ENCODE results near the gene SLC9A9. TPM values are rescaled to one million over a fixed set of nuclear protein-coding genes. Genes with fewer than 3 reads are reported as not detected.
A peak's percentile ranks its signal among the peaks of the same experiment; 100 is the strongest.
"Not testable (repeated sequence)": the region's sequence is repeated elsewhere in the genome, so short reads cannot be mapped to it uniquely, and the experiment has no call there.

SLC9A9 gene
- total RNA-seq, 1 experiment from 2014 or later: 0.45 TPM

GRCh38 chr3:143447491-143447890 lies 400.8 kb downstream of the SLC9A9 start:
- in situ Hi-C loops (cut with HindIII; ENCODE audit: low pct_unique_long_range_greater_than_20kb, low sequenced_read_pairs): no loop called here

GRCh38 chr3:143445118-143445517 lies 403.1 kb downstream of the SLC9A9 start:
- no peak for DNase-seq (ENCODE audit: low read depth, low spot score)
- in situ Hi-C loops (cut with HindIII; ENCODE audit: low pct_unique_long_range_greater_than_20kb, low sequenced_read_pairs): no loop called here

More at GRCh38 chr3:143447491-143447890, 400.8 kb downstream of the SLC9A9 start:
- no peak for DNase-seq (ENCODE audit: low read depth, low spot score)

GRCh38 chr3:143443851-143444331 lies 404.4 kb downstream of the SLC9A9 start:
- peak; percentile 36 for DNase-seq (ENCODE audit: low read depth, low spot score)
- in situ Hi-C loops (cut with HindIII; ENCODE audit: low pct_unique_long_range_greater_than_20kb, low sequenced_read_pairs): no loop called here

GRCh38 chr3:143442814-143443447 lies 405.3 kb downstream of the SLC9A9 start:
- in situ Hi-C loops (cut with HindIII; ENCODE audit: low pct_unique_long_range_greater_than_20kb, low sequenced_read_pairs): no loop called here
- DNase-seq (ENCODE audit: low read depth, low spot score): peak; percentile 4

- no peak for DNase-seq (ENCODE audit: low read depth, low spot score)
- in situ Hi-C loops (cut with HindIII; ENCODE audit: low pct_unique_long_range_greater_than_20kb, low sequenced_read_pairs): no loop called here
These were observed 406.6 kb downstream of the SLC9A9 start for GRCh38 chr3:143441516-143442171.

- DNase-seq (ENCODE audit: low read depth, low spot score): no peak
- in situ Hi-C loops (cut with HindIII; ENCODE audit: low pct_unique_long_range_greater_than_20kb, low sequenced_read_pairs): no loop called here
These were observed 408.5 kb downstream of the SLC9A9 start for GRCh38 chr3:143439817-143440216.

- in situ Hi-C loops (cut with HindIII; ENCODE audit: low pct_unique_long_range_greater_than_20kb, low sequenced_read_pairs): no loop called here
- DNase-seq (ENCODE audit: low read depth, low spot score): no peak
These were observed 410.9 kb downstream of the SLC9A9 start for GRCh38 chr3:143437405-143437804.

- no peak for DNase-seq (ENCODE audit: low read depth, low spot score)
- in situ Hi-C loops (cut with HindIII; ENCODE audit: low pct_unique_long_range_greater_than_20kb, low sequenced_read_pairs): no loop called here
These were observed 411.9 kb downstream of the SLC9A9 start for GRCh38 chr3:143436231-143436930.

GRCh38 chr3:143433787-143434378 lies 414.4 kb downstream of the SLC9A9 start:
- peak; percentile 48 for DNase-seq (ENCODE audit: low read depth, low spot score)

GRCh38 chr3:143431298-143431697 lies 417.0 kb downstream of the SLC9A9 start:
- DNase-seq (ENCODE audit: low read depth, low spot score); in situ Hi-C loops (cut with HindIII; ENCODE audit: low pct_unique_long_range_greater_than_20kb, low sequenced_read_pairs): not testable (repeated sequence)

More at GRCh38 chr3:143433787-143434378, 414.4 kb downstream of the SLC9A9 start:
- in situ Hi-C loops (cut with HindIII; ENCODE audit: low pct_unique_long_range_greater_than_20kb, low sequenced_read_pairs): no loop called here

- DNase-seq (ENCODE audit: low read depth, low spot score): no peak
- in situ Hi-C loops (cut with HindIII; ENCODE audit: low pct_unique_long_range_greater_than_20kb, low sequenced_read_pairs): no loop called here
These were observed 417.7 kb downstream of the SLC9A9 start for GRCh38 chr3:143430568-143430967.

- no peak for DNase-seq (ENCODE audit: low read depth, low spot score)
- in situ Hi-C loops (cut with HindIII; ENCODE audit: low pct_unique_long_range_greater_than_20kb, low sequenced_read_pairs): no loop called here
These were observed 418.4 kb downstream of the SLC9A9 start for GRCh38 chr3:143429628-143430514.

- no peak for DNase-seq (ENCODE audit: low read depth, low spot score)
- in situ Hi-C loops (cut with HindIII; ENCODE audit: low pct_unique_long_range_greater_than_20kb, low sequenced_read_pairs): no loop called here
These were observed 420.0 kb downstream of the SLC9A9 start for GRCh38 chr3:143428294-143428693.

GRCh38 chr3:143427631-143428030 lies 420.6 kb downstream of the SLC9A9 start:
- in situ Hi-C loops (cut with HindIII; ENCODE audit: low pct_unique_long_range_greater_than_20kb, low sequenced_read_pairs): no loop called here
- DNase-seq (ENCODE audit: low read depth, low spot score): no peak

- in situ Hi-C loops (cut with HindIII; ENCODE audit: low pct_unique_long_range_greater_than_20kb, low sequenced_read_pairs): no loop called here
- DNase-seq (ENCODE audit: low read depth, low spot score): no peak
These were observed 423.4 kb downstream of the SLC9A9 start for GRCh38 chr3:143424874-143425273.

GRCh38 chr3:143421556-143421955 lies 426.7 kb downstream of the SLC9A9 start:
- in situ Hi-C loops (cut with HindIII; ENCODE audit: low pct_unique_long_range_greater_than_20kb, low sequenced_read_pairs): no loop called here
- DNase-seq (ENCODE audit: low read depth, low spot score): no peak

- DNase-seq (ENCODE audit: low read depth, low spot score): no peak
- in situ Hi-C loops (cut with HindIII; ENCODE audit: low pct_unique_long_range_greater_than_20kb, low sequenced_read_pairs): no loop called here
These were observed 428.7 kb downstream of the SLC9A9 start for GRCh38 chr3:143419611-143420010.
